WTC11 (cell line): Measurements from ENCODE around the gene TADA2A. TPM values are rescaled to one million over a fixed set of nuclear protein-coding genes. Genes with fewer than 3 reads are reported as not detected.
A peak's percentile ranks its signal among the peaks of the same experiment; 100 is the strongest.

Experiments used
- ATAC-seq: fragments of 200-7000 bp; cut with Tn5 transposase; 2 replicates; pipeline ENCODE4 v1.10.0; 2021; ENCODE audit warnings: mild to moderate bottlenecking, moderate library complexity
- CTCF ChIA-PET: fragments of 300-600 bp; sonication (Branson Sonifier 250); formaldehyde crosslinking; loops from one replicate; lab custom pipeline; 2021; ENCODE audit warnings: antibody characterized with exemption; lab: Charles Lee
- POLR2A ChIA-PET: fragments of 350-600 bp; sonication (Branson Sonifier 250); formaldehyde crosslinking; loops from one replicate; lab custom pipeline; 2021; ENCODE audit warnings: antibody characterized with exemption; lab: Charles Lee
- DNase-seq: peaks from one replicate; pipeline ENCODE4 v3.0.0; 2021; ENCODE audit warnings: low spot score
- H3K27ac Mint-ChIP-seq: 2 replicates; pipeline ENCODE4 v1.8.0; 2021; ENCODE audit warnings: mixed read lengths
- H3K27me3 Mint-ChIP-seq: 2 replicates; pipeline ENCODE4 v1.8.0; 2021; ENCODE audit warnings: low read depth, mild to moderate bottlenecking, moderate library complexity, mixed read lengths
- H3K36me3 Mint-ChIP-seq: 2 replicates; pipeline ENCODE4 v1.8.0; 2021; ENCODE audit warnings: mixed read lengths
- H3K4me1 Mint-ChIP-seq: 2 replicates; pipeline ENCODE4 v1.8.0; 2022; ENCODE audit warnings: mixed read lengths
- H3K4me3 Mint-ChIP-seq: 2 replicates; pipeline ENCODE4 v1.8.0; 2021; ENCODE audit warnings: mild to moderate bottlenecking, moderate library complexity, mixed read lengths
- H3K9me3 Mint-ChIP-seq: 2 replicates; pipeline ENCODE4 v1.8.0; 2021; ENCODE audit warnings: mixed read lengths
- ARID4B ChIP-seq: sonication (generic); formaldehyde crosslinking; IDR thresholded peaks from 2 replicates; pipeline ENCODE4 v1.8.0; 2023; ENCODE audit warnings: missing genetic modification reagents, mild to moderate bottlenecking, borderline replicate concordance
- E2F5 ChIP-seq: sonication (generic); formaldehyde crosslinking; IDR thresholded peaks from 2 replicates; pipeline ENCODE4 v1.8.1; 2022; ENCODE audit warnings: mild to moderate bottlenecking, moderate library complexity, missing genetic modification reagents
- EMX1 ChIP-seq: fragments of 250-450 bp; sonication (Bioruptor Pico); IDR thresholded peaks from 2 replicates; pipeline ENCODE4 v1.8.0; 2021; ENCODE audit warnings: mild to moderate bottlenecking
- FOXJ3 ChIP-seq: sonication (generic); formaldehyde crosslinking; IDR thresholded peaks from 2 replicates; pipeline ENCODE4 v1.9.0; 2021; ENCODE audit warnings: missing genetic modification reagents, mild to moderate bottlenecking, borderline replicate concordance
- HMGA2 ChIP-seq: fragments of 250-450 bp; sonication (Bioruptor Pico); IDR thresholded peaks from 2 replicates; pipeline ENCODE4 v1.4.0; 2021; ENCODE audit warnings: mild to moderate bottlenecking, moderate library complexity
- NFE2L1 ChIP-seq: sonication (generic); formaldehyde crosslinking; IDR thresholded peaks from 2 replicates; pipeline ENCODE4 v1.8.1; 2023; ENCODE audit warnings: missing genetic modification reagents
- RORB ChIP-seq: fragments of 250-450 bp; sonication (Bioruptor Pico); IDR thresholded peaks from 2 replicates; pipeline ENCODE4 v1.9.0; 2021; ENCODE audit warnings: mild to moderate bottlenecking
- SOX15 ChIP-seq: fragments of 250-450 bp; sonication (Bioruptor Pico); IDR thresholded peaks from 2 replicates; pipeline ENCODE4 v1.9.0; 2021; ENCODE audit warnings: mild to moderate bottlenecking
- TEAD4 ChIP-seq: sonication (generic); formaldehyde crosslinking; IDR thresholded peaks from 2 replicates; pipeline ENCODE4 v1.8.0; 2022; ENCODE audit warnings: mild to moderate bottlenecking, missing genetic modification reagents
- USF2 ChIP-seq: sonication (generic); formaldehyde crosslinking; IDR thresholded peaks from 2 replicates; pipeline ENCODE4 v1.8.1; 2023; ENCODE audit warnings: mild to moderate bottlenecking, missing genetic modification reagents, moderate library complexity
- ZBTB21 ChIP-seq: sonication (generic); formaldehyde crosslinking; IDR thresholded peaks from 2 replicates; pipeline ENCODE4 v1.8.1; 2023; ENCODE audit warnings: mild to moderate bottlenecking, missing genetic modification reagents, borderline replicate concordance
- ZNF121 ChIP-seq: sonication (generic); formaldehyde crosslinking; IDR thresholded peaks from 2 replicates; pipeline ENCODE4 v1.8.0; 2023; ENCODE audit warnings: missing genetic modification reagents
- ZNF219 ChIP-seq: sonication (generic); formaldehyde crosslinking; IDR thresholded peaks from 2 replicates; pipeline ENCODE4 v1.8.0; 2023; ENCODE audit warnings: missing genetic modification reagents, mild to moderate bottlenecking, borderline replicate concordance
- ZNF416 ChIP-seq: fragments of 250-450 bp; sonication (Bioruptor Pico); IDR thresholded peaks from 2 replicates; pipeline ENCODE4 v1.9.0; 2021; ENCODE audit warnings: mild to moderate bottlenecking, inconsistent platforms
- ZNF671 ChIP-seq: fragments of 250-450 bp; sonication (Bioruptor Pico); IDR thresholded peaks from 2 replicates; pipeline ENCODE4 v1.8.0; 2021; ENCODE audit warnings: mild to moderate bottlenecking
- total RNA-seq: library from RNA; stranded (reverse); gene quantifications from 3 replicates; pipeline ENCODE4 v1.2.3, GENCODE V29; 2021
- TF ChIP-seq, protein P1 (sequence below): fragments of 250-450 bp; sonication (Bioruptor Pico); IDR thresholded peaks from 2 replicates; pipeline ENCODE4 v1.9.0; 2021; ENCODE audit warnings: mild to moderate bottlenecking
- TF ChIP-seq, protein P2 (sequence below): sonication (generic); formaldehyde crosslinking; IDR thresholded peaks from 2 replicates; pipeline ENCODE4 v1.8.1; 2022; ENCODE audit warnings: low read depth, mild to moderate bottlenecking, moderate library complexity, missing genetic modification reagents, borderline replicate concordance
- TF ChIP-seq, protein P3 (sequence below): sonication (generic); formaldehyde crosslinking; IDR thresholded peaks from 2 replicates; pipeline ENCODE4 v1.8.1; 2022; ENCODE audit warnings: missing genetic modification reagents, borderline replicate concordance
- TF ChIP-seq, protein P4 (sequence below): fragments of 250-450 bp; sonication (Bioruptor Pico); conservative IDR thresholded peaks from 2 replicates; pipeline ENCODE4 v1.9.0; 2021; ENCODE audit warnings: mild to moderate bottlenecking

The TADA2A gene
- total RNA-seq, 1 experiment from 2014 or later: 16.5 TPM

DNA sequence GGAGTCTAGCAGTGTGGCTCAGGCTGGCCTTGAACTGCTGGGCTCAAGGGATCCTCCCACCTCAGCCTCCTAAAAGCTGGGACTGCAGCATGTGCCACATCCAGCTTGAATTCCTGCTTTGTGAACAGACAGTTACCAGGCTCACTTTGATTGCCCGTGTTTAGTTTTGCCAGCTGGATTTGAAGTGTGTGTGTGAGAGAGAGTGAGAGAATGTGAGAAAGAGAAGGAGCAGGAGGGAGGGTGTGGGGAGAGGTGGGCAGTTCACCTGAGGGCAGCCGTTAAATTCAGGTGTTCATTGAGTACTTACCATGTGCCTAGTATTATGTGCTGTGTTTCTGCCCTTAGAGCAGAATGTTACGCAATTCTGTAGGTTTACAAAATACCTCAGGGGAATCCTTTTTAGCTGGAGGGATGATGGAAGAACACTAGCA, 87.7 kb downstream of the TADA2A start:
- ATAC-seq: no peak
- ChIA-PET POLR2A (no interaction called here), CTCF (interaction anchor here (0.9 to 2.0 kb wide), 7 partner anchors 10 to 122 kb away, joined by 3 to 19 read pairs (median 5); no protein-coding TSS in a partner anchor)
- peaks cover 6% of the 10 kb centered on the region; the same call in 1 of the 2 replicates for H3K36me3 Mint-ChIP-seq
- DNase-seq: no peak
- TF ChIP-seq ZNF121 (peak; percentile 10; the same call in 1 of the 2 replicates), ZNF219 (CRISPR knock-in tag) (no peak)
- TF ChIP-seq, protein P1, sequence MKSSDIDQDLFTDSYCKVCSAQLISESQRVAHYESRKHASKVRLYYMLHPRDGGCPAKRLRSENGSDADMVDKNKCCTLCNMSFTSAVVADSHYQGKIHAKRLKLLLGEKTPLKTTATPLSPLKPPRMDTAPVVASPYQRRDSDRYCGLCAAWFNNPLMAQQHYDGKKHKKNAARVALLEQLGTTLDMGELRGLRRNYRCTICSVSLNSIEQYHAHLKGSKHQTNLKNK (CRISPR knock-in tag): no peak
- H3K4me3 Mint-ChIP-seq: no peak overlapping the region
- no peaks in the 10 kb centered on the region for H3K27me3 Mint-ChIP-seq
- H3K4me1 Mint-ChIP-seq: peaks cover 41% of the 10 kb centered on the region
- H3K27ac Mint-ChIP-seq: peak overlapping the region; percentile 20
- no peaks in the 10 kb centered on the region for H3K9me3 Mint-ChIP-seq

GRCh38 chr17:37494971-37495370, 88.3 kb downstream of the TADA2A start:
- peak overlapping the region; percentile 42 for H3K27ac Mint-ChIP-seq
- no peaks in the 10 kb centered on the region for H3K27me3 Mint-ChIP-seq
- ChIA-PET POLR2A (interaction anchor here (0.6 kb wide), 1 partner anchor 953 kb away, joined by 3 read pairs; no protein-coding TSS in a partner anchor), CTCF (interaction anchor here (0.9 to 2.0 kb wide), 7 partner anchors 9 to 122 kb away, joined by 3 to 19 read pairs (median 5); no protein-coding TSS in a partner anchor)
- no peaks in the 10 kb centered on the region for H3K9me3 Mint-ChIP-seq
- peaks cover 41% of the 10 kb centered on the region for H3K4me1 Mint-ChIP-seq
- H3K36me3 Mint-ChIP-seq: peaks cover 6% of the 10 kb centered on the region; the same call in 1 of the 2 replicates
- no peak overlapping the region for H3K4me3 Mint-ChIP-seq
- DNase-seq: peak; percentile 34
- peak; percentile 36 for ATAC-seq
- TF ChIP-seq FOXJ3 (CRISPR knock-in tag) (no peak), E2F5 (CRISPR knock-in tag) (no peak), SOX15 (no peak), ZNF671 (CRISPR knock-in tag) (no peak), ZNF416 (CRISPR knock-in tag) (no peak), HMGA2 (CRISPR knock-in tag) (no peak), ZBTB21 (CRISPR knock-in tag) (no peak), TEAD4 (CRISPR knock-in tag) (no peak)
- TF ChIP-seq, protein P2, sequence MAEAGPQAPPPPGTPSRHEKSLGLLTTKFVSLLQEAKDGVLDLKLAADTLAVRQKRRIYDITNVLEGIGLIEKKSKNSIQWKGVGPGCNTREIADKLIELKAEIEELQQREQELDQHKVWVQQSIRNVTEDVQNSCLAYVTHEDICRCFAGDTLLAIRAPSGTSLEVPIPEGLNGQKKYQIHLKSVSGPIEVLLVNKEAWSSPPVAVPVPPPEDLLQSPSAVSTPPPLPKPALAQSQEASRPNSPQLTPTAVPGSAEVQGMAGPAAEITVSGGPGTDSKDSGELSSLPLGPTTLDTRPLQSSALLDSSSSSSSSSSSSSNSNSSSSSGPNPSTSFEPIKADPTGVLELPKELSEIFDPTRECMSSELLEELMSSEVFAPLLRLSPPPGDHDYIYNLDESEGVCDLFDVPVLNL (CRISPR knock-in tag): no peak
- TF ChIP-seq, protein P3, sequence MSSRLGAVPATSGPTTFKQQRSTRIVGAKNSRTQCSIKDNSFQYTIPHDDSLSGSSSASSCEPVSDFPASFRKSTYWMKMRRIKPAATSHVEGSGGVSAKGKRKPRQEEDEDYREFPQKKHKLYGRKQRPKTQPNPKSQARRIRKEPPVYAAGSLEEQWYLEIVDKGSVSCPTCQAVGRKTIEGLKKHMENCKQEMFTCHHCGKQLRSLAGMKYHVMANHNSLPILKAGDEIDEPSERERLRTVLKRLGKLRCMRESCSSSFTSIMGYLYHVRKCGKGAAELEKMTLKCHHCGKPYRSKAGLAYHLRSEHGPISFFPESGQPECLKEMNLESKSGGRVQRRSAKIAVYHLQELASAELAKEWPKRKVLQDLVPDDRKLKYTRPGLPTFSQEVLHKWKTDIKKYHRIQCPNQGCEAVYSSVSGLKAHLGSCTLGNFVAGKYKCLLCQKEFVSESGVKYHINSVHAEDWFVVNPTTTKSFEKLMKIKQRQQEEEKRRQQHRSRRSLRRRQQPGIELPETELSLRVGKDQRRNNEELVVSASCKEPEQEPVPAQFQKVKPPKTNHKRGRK: no peak
- TF ChIP-seq, all 79 proteins: peak for 0

GRCh38 chr17:37500378-37500777, 93.7 kb downstream of the TADA2A start:
- ATAC-seq (no peak), DNase-seq (no peak)
- CTCF ChIA-PET: no interaction called here
- POLR2A ChIA-PET: no interaction called here
- no peak overlapping the region for H3K4me3 Mint-ChIP-seq
- no peaks in the 10 kb centered on the region for H3K27me3 Mint-ChIP-seq
- H3K4me1 Mint-ChIP-seq: peaks cover 10% of the 10 kb centered on the region
- H3K9me3 Mint-ChIP-seq: no peaks in the 10 kb centered on the region
- no peak overlapping the region for H3K27ac Mint-ChIP-seq
- peaks cover 3% of the 10 kb centered on the region; the same call in 1 of the 2 replicates for H3K36me3 Mint-ChIP-seq
- TF ChIP-seq USF2 (no peak), ARID4B (CRISPR knock-in tag) (no peak), NFE2L1 (CRISPR knock-in tag) (no peak), EMX1 (CRISPR knock-in tag) (no peak), RORB (no peak)
- TF ChIP-seq, protein P4, sequence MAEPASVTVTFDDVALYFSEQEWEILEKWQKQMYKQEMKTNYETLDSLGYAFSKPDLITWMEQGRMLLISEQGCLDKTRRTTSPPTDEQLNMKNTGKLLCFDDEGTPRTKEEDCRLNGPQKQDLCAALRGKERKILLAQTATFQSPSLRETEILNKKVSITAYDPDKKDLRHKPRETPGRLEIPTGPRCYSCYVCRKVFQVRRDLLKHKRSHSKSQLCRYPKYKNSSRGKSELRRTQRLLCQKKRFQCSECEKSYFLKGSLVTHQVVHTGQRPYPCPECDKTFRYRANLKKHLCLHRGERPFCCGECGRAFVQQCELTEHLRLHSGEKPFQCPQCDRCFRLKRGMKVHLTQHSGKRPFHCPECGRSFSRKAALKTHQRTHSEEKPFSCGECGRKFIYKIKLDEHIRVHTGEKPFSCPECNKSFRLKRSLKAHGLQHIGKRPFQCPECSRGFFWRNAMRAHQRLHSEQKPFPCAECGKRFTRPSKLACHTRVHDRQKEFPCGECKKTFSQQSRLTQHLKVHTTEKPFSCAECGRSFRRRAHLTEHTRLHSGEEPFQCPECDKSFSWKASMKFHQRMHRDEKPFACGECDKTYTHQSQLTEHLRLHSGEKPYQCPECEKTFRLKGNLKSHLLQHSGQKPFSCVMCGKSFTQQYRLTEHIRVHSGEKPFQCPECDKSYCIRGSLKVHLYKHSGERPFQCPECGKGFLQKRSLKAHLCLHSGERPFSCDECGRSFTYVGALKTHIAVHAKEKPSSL (CRISPR knock-in tag): no peak
